SU-DHL-6 (cell line): ENCODE data around the gene MLN.

ENCODE experiments used
- H2AFZ ChIP-seq: fragments of 200-600 bp; sonication (generic); 2 replicates; pipeline ENCODE4 v1.6.1; 2014; ENCODE audit warnings: low read depth, mild to moderate bottlenecking, moderate library complexity, mixed read lengths, antibody characterized with exemption, low read length; ENCODE audit not compliant: severe bottlenecking
- H3F3A ChIP-seq: fragments of 200-600 bp; shearing (Covaris generic); 2 replicates; pipeline ENCODE4 v1.6.0; 2016; ENCODE audit warnings: antibody characterized with exemption, mild to moderate bottlenecking; ENCODE audit not compliant: insufficient read depth
- H3K27ac ChIP-seq: fragments of 200-600 bp; sonication (generic); 2 replicates; pipeline ENCODE4 v1.5.1; 2016; ENCODE audit warnings: low read depth, mild to moderate bottlenecking, low read length, moderate library complexity, mixed read lengths
- H3K27me3 ChIP-seq: fragments of 200-600 bp; sonication (generic), shearing (Covaris generic); 2 replicates; pipeline ENCODE4 v1.6.0; 2014; ENCODE audit warnings: mild to moderate bottlenecking, low read length
- H3K36me3 ChIP-seq: fragments of 200-600 bp; sonication (generic); 2 replicates; pipeline ENCODE4 v1.6.1; 2014; ENCODE audit warnings: mild to moderate bottlenecking, low read length, mixed read lengths
- H3K4me2 ChIP-seq: fragments of 300-600, 200-600 bp; shearing (Covaris generic), sonication (generic); 2 replicates; pipeline ENCODE4 v1.6.0; 2014; ENCODE audit warnings: low read length, low read depth, mild to moderate bottlenecking; ENCODE audit not compliant: poor library complexity, severe bottlenecking
- H3K4me3 ChIP-seq: fragments of 200-600 bp; sonication (generic); 2 replicates; pipeline ENCODE4 v1.5.1; 2014; ENCODE audit warnings: antibody characterized with exemption, low read length, mild to moderate bottlenecking, mixed read lengths; ENCODE audit not compliant: insufficient read depth, poor library complexity, severe bottlenecking
- H3K79me2 ChIP-seq: fragments of 200-600 bp; sonication (generic); 2 replicates; pipeline ENCODE4 v1.6.1; 2014; ENCODE audit warnings: mild to moderate bottlenecking, low read length, moderate library complexity; ENCODE audit not compliant: insufficient read depth
- H3K9ac ChIP-seq: fragments of 200-600 bp; sonication (generic); 2 replicates; pipeline ENCODE4 v1.7.0; 2014; ENCODE audit warnings: mild to moderate bottlenecking, low read length
- H3K9me2 ChIP-seq: fragments of 200-600 bp; sonication (generic); replicated peaks from 2 replicates; pipeline ENCODE4 v1.6.1; 2014; ENCODE audit warnings: low read length; ENCODE audit not compliant: insufficient read depth
- H3K9me3 ChIP-seq: fragments of 200-600 bp; sonication (generic); 2 replicates; pipeline ENCODE4 v1.6.1; 2014; ENCODE audit warnings: low read length, mixed read lengths; ENCODE audit not compliant: insufficient read depth
- H4K20me1 ChIP-seq: fragments of 200-600 bp; sonication (generic); 2 replicates; pipeline ENCODE4 v1.6.1; 2014; ENCODE audit warnings: low read depth, mild to moderate bottlenecking, antibody characterized with exemption, low read length, moderate library complexity, mixed read lengths
- EZH2phosphoT487 ChIP-seq: fragments of 200-600 bp; sonication (generic), shearing (Covaris generic); conservative IDR thresholded peaks from 2 replicates; pipeline ENCODE4 v1.6.1; 2018; ENCODE audit warnings: mild to moderate bottlenecking, antibody characterized with exemption, low read length, moderate library complexity, mixed read lengths
- TF ChIP-seq, protein P1 (sequence below): fragments of 200-600 bp; sonication (generic); IDR thresholded peaks from one replicate; pipeline ENCODE4 v1.5.1; 2017; ENCODE audit warnings: antibody characterized with exemption, mild to moderate bottlenecking, low read length, moderate library complexity; ENCODE audit not compliant: insufficient read depth, poor library complexity, severe bottlenecking

Gene MLN

DNA sequence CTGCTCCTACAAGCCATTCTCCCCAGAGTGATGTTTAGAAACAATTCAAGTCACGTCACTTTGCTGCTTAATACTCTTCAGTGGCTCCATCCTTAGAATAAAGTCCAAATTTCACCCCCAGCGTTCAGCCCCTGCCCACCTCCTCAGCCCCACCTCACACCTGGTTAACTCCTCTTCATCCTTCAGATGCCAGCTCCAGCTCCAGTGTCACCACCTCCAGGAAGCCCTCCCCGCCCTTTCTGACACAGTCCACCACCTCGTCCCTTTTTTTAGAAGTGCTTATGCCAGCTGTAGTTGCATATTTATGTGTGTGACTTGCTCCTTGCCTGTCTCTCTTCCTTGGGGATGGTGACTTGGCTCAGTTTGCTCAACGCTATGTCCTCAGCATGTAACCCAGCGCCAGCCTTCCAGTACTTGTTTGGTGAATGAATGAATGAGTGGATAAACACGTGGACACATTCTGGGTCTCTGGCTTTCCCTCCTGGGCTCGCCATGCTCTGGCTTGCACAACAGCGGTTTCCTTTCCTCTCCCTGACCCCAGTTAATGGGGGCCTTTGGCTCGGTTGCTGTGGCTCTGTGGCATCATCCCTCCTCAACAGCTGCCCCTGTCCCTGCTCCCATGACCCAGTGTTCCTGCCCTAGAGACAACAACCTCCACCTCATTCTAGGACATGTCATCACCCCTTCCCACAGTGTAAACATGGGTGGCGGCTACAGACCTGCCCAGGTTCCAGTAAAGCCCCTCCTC, 53.4 kb downstream of the MLN start:
- Histone ChIP-seq H3K9me2 (no peaks in the 10 kb centered on the region), H3K79me2 (no peaks in the 10 kb centered on the region), H3K4me3 (no peak overlapping the region), H2AFZ (no peak overlapping the region), H3K9ac (no peak overlapping the region), H3K27me3 (no peaks in the 10 kb centered on the region), H3K9me3 (no peaks in the 10 kb centered on the region), H3K27ac (no peak overlapping the region), H3F3A (no peaks in the 10 kb centered on the region), H3K36me3 (no peaks in the 10 kb centered on the region), H3K4me2 (no peak overlapping the region), H4K20me1 (no peaks in the 10 kb centered on the region; the same call in 1 of the 2 replicates)
- TF ChIP-seq, protein P1, sequence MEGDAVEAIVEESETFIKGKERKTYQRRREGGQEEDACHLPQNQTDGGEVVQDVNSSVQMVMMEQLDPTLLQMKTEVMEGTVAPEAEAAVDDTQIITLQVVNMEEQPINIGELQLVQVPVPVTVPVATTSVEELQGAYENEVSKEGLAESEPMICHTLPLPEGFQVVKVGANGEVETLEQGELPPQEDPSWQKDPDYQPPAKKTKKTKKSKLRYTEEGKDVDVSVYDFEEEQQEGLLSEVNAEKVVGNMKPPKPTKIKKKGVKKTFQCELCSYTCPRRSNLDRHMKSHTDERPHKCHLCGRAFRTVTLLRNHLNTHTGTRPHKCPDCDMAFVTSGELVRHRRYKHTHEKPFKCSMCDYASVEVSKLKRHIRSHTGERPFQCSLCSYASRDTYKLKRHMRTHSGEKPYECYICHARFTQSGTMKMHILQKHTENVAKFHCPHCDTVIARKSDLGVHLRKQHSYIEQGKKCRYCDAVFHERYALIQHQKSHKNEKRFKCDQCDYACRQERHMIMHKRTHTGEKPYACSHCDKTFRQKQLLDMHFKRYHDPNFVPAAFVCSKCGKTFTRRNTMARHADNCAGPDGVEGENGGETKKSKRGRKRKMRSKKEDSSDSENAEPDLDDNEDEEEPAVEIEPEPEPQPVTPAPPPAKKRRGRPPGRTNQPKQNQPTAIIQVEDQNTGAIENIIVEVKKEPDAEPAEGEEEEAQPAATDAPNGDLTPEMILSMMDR = no peak
- TF ChIP-seq EZH2phosphoT487 = no peak

DNA sequence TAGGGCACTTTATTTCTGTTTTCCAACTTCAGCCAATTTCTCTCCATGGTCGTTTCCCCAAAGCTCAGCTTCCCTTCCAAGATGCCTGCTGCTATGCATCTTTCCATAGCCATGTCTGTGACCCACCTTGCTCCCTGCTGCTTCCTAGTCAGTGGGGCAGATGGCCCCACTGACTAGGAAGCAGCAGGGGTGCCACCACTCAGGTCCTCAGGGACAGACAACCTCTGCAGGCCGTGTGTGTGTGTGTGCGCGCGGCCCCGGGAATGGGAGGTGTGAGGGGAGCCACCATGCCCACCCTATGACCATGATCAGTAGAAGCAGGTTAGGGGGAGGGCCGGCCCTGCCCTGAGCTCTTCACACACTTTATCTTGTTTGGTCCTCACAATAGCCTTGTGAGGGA, 54.4 kb downstream of the MLN start:
- Histone ChIP-seq H3K4me2 (no peak overlapping the region), H3K4me3 (no peak overlapping the region), H2AFZ (no peak overlapping the region), H3K9ac (no peak overlapping the region), H3K79me2 (no peaks in the 10 kb centered on the region), H3K27ac (no peak overlapping the region), H3K36me3 (no peaks in the 10 kb centered on the region), H3K27me3 (no peaks in the 10 kb centered on the region), H3K9me2 (no peaks in the 10 kb centered on the region), H3F3A (no peaks in the 10 kb centered on the region), H4K20me1 (no peaks in the 10 kb centered on the region; the same call in 1 of the 2 replicates), H3K9me3 (no peaks in the 10 kb centered on the region)
- TF ChIP-seq, protein P1 = no peak
- TF ChIP-seq EZH2phosphoT487 = no peak

DNA sequence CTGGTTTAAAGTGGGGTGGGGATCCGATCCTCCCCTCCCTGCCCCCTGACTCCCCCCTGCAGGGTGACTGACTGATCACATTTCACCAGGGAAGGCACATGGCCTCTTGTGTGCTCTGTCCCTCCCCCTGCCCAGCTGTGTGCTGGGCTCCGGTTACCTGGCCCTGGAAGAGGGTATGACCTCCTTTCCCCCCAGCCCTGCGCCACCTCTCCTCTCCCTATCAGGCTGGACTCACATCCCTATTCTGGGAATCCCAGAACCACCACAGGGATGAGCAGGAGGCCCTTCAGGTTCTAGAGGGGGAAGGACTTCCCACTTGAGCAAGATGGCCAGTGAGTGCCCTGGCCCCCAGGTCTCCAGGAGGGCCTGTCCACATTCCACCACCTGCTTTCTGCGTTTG, 55.0 kb downstream of the MLN start:
- Histone ChIP-seq H3K79me2 (no peaks in the 10 kb centered on the region), H3K36me3 (no peaks in the 10 kb centered on the region), H3K4me3 (no peak overlapping the region), H3K9me2 (no peaks in the 10 kb centered on the region), H2AFZ (no peak overlapping the region), H3K4me2 (no peak overlapping the region), H4K20me1 (no peaks in the 10 kb centered on the region; the same call in 1 of the 2 replicates), H3K27ac (no peak overlapping the region), H3F3A (no peaks in the 10 kb centered on the region), H3K9ac (no peak overlapping the region), H3K27me3 (no peaks in the 10 kb centered on the region), H3K9me3 (no peaks in the 10 kb centered on the region)
- TF ChIP-seq, protein P1 = no peak
- no peak for TF ChIP-seq EZH2phosphoT487
